ENCODE results near the gene IL27RA.
A peak's percentile ranks its signal among the peaks of the same experiment; 100 is the strongest.

The IL27RA gene

GRCh38 chr19:14089412-14089661, 57.8 kb downstream of the IL27RA start:
- no peak for DNase-seq (ENCODE audit: low read depth)

GRCh38 chr19:14089662-14090508, 58.3 kb downstream of the IL27RA start:
- peak; percentile 38 for DNase-seq (ENCODE audit: low read depth)

GRCh38 chr19:14090509-14091080, 59.0 kb downstream of the IL27RA start, which contains the start of gene SAMD1:
Gene SAMD1, minus strand, starts transcription at chr19:14090751.
- peak; percentile 82 for DNase-seq (ENCODE audit: low read depth)

GRCh38 chr19:14091081-14091812, 59.7 kb downstream of the IL27RA start:
- DNase-seq (ENCODE audit: low read depth) = peak; percentile 33

- no peak for DNase-seq (ENCODE audit: low read depth)
Measured at GRCh38 chr19:14091813-14092462, 60.4 kb downstream of the IL27RA start.

- DNase-seq (ENCODE audit: low read depth) = no peak
Measured at GRCh38 chr19:14093117-14093823, 61.7 kb downstream of the IL27RA start.

- no peak for DNase-seq (ENCODE audit: low read depth)
Measured at GRCh38 chr19:14094854-14095253, 63.3 kb downstream of the IL27RA start.

GRCh38 chr19:14096272-14096992, 64.9 kb downstream of the IL27RA start:
- no peak for DNase-seq (ENCODE audit: low read depth)

- DNase-seq (ENCODE audit: low read depth) = no peak
Measured at GRCh38 chr19:14097532-14098151, 66.1 kb downstream of the IL27RA start.

GRCh38 chr19:14101003-14101545, 69.5 kb downstream of the IL27RA start:
- DNase-seq (ENCODE audit: low read depth) = no peak

GRCh38 chr19:14102102-14102696, 70.6 kb downstream of the IL27RA start:
- no peak for DNase-seq (ENCODE audit: low read depth)

GRCh38 chr19:14102756-14103155, 71.2 kb downstream of the IL27RA start:
- DNase-seq (ENCODE audit: low read depth) = no peak
